Gastrocnemius medialis (tissue), 4 donors: Measurements from ENCODE around the gene WNT11. TPM values are rescaled to one million over a fixed set of nuclear protein-coding genes. Genes with fewer than 3 reads are reported as not detected.

Source experiments
- ATAC-seq, 2 donors: fragments of 150-250 bp; one replicate each; pipeline ENCODE4 v1.9.1; 2016
- DNase-seq, 2 donors: peaks; one replicate each; pipeline ENCODE4 v3.0.0-alpha.2; 2019
- H3K27ac ChIP-seq, 4 donors: fragments of 200-600 bp; sonication (generic); 1 replicate in 1 of 4; 2 replicates in 3 of 4; pipeline ENCODE4 v1.5.1; 2016 to 2018; ENCODE audit warnings: mild to moderate bottlenecking in 2 of 4, moderate library complexity in 1 of 4
- H3K27me3 ChIP-seq, 3 donors: fragments of 200-600 bp; sonication (generic) in 2 of 3; 1 replicate in 1 of 3; 2 replicates in 2 of 3; pipeline versions ENCODE4 v1.5.1 to v1.6.0; 2016 to 2019; ENCODE audit warnings: mild to moderate bottlenecking in 1 of 3, moderate library complexity in 1 of 3
- H3K36me3 ChIP-seq, 2 donors: fragments of 200-600 bp; sonication (generic) in 1 of 2; one replicate each; pipeline ENCODE4 v1.5.1; 2017 to 2018
- H3K4me1 ChIP-seq, 2 donors: fragments of 200-600 bp; sonication (generic) in 1 of 2; one replicate each; pipeline ENCODE4 v1.5.1; 2016 to 2017; ENCODE audit warnings: mild to moderate bottlenecking in 2 of 2
- H3K4me3 ChIP-seq, 4 donors: fragments of 200-600 bp; sonication (generic) in 3 of 4; 1 replicate in 1 of 4; 2 replicates in 3 of 4; pipeline ENCODE4 v1.5.1; 2016 to 2019; ENCODE audit warnings: mild to moderate bottlenecking in 2 of 4
- H3K9me3 ChIP-seq, 3 donors: fragments of 200-600 bp; sonication (generic) in 2 of 3; 1 replicate in 1 of 3; 2 replicates in 2 of 3; pipeline ENCODE4 v1.5.1; 2016 to 2019
- POLR2A ChIP-seq, 2 donors: fragments of 450-650 bp; IDR thresholded peaks; one replicate each; pipeline ENCODE4 v1.6.1; 2017; ENCODE audit warnings: antibody characterized with exemption in 2 of 2, mild to moderate bottlenecking in 2 of 2, moderate library complexity in 2 of 2
- in situ Hi-C, 4 donors: fragments of 200-750 bp; cut with MboI; loops; one replicate each; pipeline versions ENCODE4 v1.15.0 to v1.8.0; 2017; ENCODE audit warnings: low sequenced_read_pairs in 4 of 4
- intact Hi-C: fragments of 100-400 bp; cut with DNase I; formaldehyde crosslinking; loops from one replicate; pipeline ENCODE4 v1.15.1; 2023; ENCODE audit warnings: low total_unique reads
- total RNA-seq, 4 donors: library from RNA; depleted of rRNA; stranded (reverse); fragments of >200 nt; gene quantifications; one replicate each; pipeline versions ENCODE4 v1.1.0 to v1.2.3, GENCODE V29; 2016
- TF ChIP-seq, protein P1 (sequence below), 5 experiments: fragments of 450-650 bp in 3 of 5; fragments of 200-600 bp in 2 of 5; sonication (generic) in 2 of 5; IDR thresholded peaks in 4 of 5; conservative IDR thresholded peaks in 1 of 5; 1 replicate in 4 of 5; 2 replicates in 1 of 5; pipeline ENCODE4 v1.5.1; 2016 to 2019; ENCODE audit warnings: antibody characterized with exemption in 5 of 5, mild to moderate bottlenecking in 3 of 5, moderate library complexity in 3 of 5

WNT11 gene
- total RNA-seq, 4 donors from 2014 or later = 2.9 to 6.5 (median 4.0) TPM

DNA sequence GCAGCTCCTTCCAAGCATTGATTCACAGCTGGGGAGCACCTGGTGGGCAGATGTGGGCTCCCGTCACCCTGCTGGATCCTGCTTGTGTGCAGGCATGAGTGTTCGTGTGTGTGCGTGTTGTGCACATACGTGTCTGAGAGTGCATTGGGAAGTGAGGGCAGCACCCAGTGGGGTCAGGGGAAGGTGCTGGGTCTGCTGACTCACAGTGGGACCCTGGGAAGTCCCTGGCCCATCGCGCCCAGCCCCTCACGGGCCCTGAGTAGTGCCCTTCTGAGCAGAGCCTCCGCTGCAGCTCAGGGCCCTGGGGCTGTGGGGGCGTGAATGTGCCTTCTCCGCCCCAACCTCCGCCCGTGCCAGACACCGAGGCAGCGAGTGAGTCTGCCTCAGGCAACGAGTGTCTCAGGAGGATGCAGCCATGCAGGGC lies 36.8 kb downstream of the WNT11 start:
- DNase-seq (no peak), ATAC-seq (no peak)
- TF ChIP-seq, protein P1, sequence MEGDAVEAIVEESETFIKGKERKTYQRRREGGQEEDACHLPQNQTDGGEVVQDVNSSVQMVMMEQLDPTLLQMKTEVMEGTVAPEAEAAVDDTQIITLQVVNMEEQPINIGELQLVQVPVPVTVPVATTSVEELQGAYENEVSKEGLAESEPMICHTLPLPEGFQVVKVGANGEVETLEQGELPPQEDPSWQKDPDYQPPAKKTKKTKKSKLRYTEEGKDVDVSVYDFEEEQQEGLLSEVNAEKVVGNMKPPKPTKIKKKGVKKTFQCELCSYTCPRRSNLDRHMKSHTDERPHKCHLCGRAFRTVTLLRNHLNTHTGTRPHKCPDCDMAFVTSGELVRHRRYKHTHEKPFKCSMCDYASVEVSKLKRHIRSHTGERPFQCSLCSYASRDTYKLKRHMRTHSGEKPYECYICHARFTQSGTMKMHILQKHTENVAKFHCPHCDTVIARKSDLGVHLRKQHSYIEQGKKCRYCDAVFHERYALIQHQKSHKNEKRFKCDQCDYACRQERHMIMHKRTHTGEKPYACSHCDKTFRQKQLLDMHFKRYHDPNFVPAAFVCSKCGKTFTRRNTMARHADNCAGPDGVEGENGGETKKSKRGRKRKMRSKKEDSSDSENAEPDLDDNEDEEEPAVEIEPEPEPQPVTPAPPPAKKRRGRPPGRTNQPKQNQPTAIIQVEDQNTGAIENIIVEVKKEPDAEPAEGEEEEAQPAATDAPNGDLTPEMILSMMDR (IDR thresholded peaks at IDR 0.05 in 4 of 5, conservative IDR thresholded peaks at IDR 0.05 in 1 of 5) = no peak
- TF ChIP-seq POLR2A (IDR thresholded peaks at IDR 0.05) = no peak
- Histone ChIP-seq H3K4me1 (no peaks in the 10 kb centered on the region), H3K27me3 (no peaks in the 10 kb centered on the region), H3K27ac (no peak overlapping the region), H3K4me3 (no peak overlapping the region), H3K9me3 (no peaks in the 10 kb centered on the region), H3K36me3 (no peaks in the 10 kb centered on the region)
- in situ Hi-C loops = loop anchor here in 1 of 4 donors (25.0 kb wide), 1 partner anchor 382 kb away; no protein-coding TSS in a partner anchor
- intact Hi-C loops = no loop called here

DNA sequence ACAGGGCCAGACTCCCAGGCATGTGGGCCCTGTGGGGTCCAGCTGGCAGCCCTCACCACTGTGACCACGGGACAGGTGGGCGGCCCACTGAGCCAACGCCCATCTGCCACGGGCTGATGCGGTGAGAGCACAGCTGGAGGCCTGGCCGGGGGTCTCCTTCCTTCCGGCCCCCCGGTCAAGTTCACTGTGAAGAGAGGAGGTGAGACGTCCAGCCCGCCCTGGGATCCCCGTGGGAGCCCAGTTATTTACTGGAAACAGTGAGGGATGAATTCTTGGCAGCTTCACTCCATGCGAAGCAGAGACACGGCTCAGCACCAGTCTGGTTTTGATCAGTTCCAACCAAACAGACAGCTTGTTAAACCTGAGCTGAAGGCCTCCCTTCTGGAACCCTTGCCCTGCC lies 38.7 kb downstream of the WNT11 start:
- ATAC-seq = no peak
- H3K27me3 ChIP-seq = no peaks in the 10 kb centered on the region

DNA sequence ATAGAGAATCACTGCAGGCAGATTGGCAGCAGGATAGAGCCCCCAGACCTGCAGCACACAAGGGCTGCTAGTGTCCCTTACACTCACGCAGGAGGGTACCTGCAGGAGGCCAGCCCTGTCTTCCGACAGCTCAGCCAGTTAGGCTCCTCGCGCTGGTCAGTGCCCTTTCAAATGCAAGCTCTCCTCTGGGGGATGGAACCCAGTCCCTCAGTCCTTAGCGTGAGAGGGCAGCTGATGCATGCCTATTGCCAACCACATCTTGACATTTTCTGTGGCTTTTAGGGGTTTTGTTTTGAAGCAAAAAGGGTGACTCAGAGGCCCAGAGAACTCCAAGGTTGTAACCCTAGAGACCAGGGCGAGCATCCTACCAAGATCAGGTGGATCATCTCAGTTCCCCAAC lies 40.0 kb downstream of the WNT11 start:
- TF ChIP-seq, protein P1 (IDR thresholded peaks at IDR 0.05 in 4 of 5, conservative IDR thresholded peaks at IDR 0.05 in 1 of 5) = no peak
- TF ChIP-seq POLR2A (IDR thresholded peaks at IDR 0.05) = no peak
- Histone ChIP-seq H3K27me3 (no peaks in the 10 kb centered on the region), H3K27ac (no peak overlapping the region), H3K36me3 (no peaks in the 10 kb centered on the region), H3K4me1 (peaks cover 7 to 11% of the 10 kb centered on the region in 2 donors), H3K4me3 (no peak overlapping the region), H3K9me3 (no peaks in the 10 kb centered on the region)
- DNase-seq (no peak), ATAC-seq (no peak)
- intact Hi-C loops = no loop called here
- in situ Hi-C loops = loop anchor here in 1 of 4 donors (25.0 kb wide), 1 partner anchor 379 kb away; no protein-coding TSS in a partner anchor

More for the DNA sequence above, 38.7 kb downstream of the WNT11 start:
- intact Hi-C loops (no loop called here), in situ Hi-C loops (loop anchor here in 1 of 4 donors (25.0 kb wide), 1 partner anchor 380 kb away; no protein-coding TSS in a partner anchor)
- Histone ChIP-seq H3K4me1 (no peaks in the 10 kb centered on the region), H3K36me3 (no peaks in the 10 kb centered on the region), H3K4me3 (no peak overlapping the region), H3K27ac (no peak overlapping the region), H3K9me3 (no peaks in the 10 kb centered on the region)
- DNase-seq = no peak
- TF ChIP-seq POLR2A (IDR thresholded peaks at IDR 0.05) = no peak
- TF ChIP-seq, protein P1 (IDR thresholded peaks at IDR 0.05 in 4 of 5, conservative IDR thresholded peaks at IDR 0.05 in 1 of 5) = no peak

DNA sequence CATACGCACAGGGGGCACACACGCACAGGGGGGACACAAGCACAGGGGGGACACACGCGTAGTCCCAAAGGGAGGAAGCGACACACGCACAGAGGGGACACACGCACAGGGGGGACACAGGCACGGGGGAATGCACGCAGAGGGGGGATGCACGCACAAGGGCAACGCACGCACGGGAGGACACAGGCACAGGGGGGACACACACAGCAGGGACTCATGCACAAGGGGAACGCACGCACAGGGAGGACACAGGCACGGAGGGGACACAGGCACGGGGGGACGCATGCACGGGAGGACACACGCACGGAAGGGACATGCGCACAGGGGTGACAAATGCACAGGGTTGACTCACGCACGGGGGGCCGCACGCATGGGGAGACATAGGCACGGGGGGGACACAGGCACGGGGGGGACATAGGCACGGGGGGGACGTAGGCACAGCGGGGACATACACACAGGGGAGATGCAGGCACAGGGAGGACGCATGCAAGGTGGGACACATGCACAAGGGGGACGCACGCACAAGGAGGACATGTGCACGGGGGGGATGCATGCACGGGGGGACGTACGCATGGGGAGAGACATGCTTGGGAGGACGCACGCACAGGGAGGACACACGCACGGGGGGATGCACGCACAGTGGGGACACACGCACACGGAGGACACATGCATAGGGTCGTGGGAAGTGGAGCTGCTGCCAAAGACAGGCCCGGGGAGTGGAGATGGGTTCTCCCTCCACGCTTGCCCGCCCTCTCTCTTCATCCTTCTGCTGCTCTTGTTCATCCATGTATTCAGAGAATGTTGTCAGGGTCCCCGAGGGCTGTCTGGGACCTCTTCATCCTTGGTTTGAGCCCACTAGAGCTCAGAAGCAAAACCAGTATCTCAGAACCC lies 41.2 kb downstream of the WNT11 start:
- DNase-seq (no peak), ATAC-seq (no peak)
- intact Hi-C loops (no loop called here), in situ Hi-C loops (loop anchor here in 1 of 4 donors (25.0 kb wide), 1 partner anchor 378 kb away; no protein-coding TSS in a partner anchor)
- H3K27ac ChIP-seq = no peak overlapping the region
- H3K27me3 ChIP-seq = no peaks in the 10 kb centered on the region
- no peaks in the 10 kb centered on the region for H3K9me3 ChIP-seq
- no peaks in the 10 kb centered on the region for H3K36me3 ChIP-seq
- H3K4me3 ChIP-seq = no peak overlapping the region
- TF ChIP-seq POLR2A (IDR thresholded peaks at IDR 0.05) = no peak
- TF ChIP-seq, protein P1 (IDR thresholded peaks at IDR 0.05 in 4 of 5, conservative IDR thresholded peaks at IDR 0.05 in 1 of 5) = no peak
- H3K4me1 ChIP-seq = peaks cover 7 to 16% of the 10 kb centered on the region in 2 donors
